ENCODE measurements around the gene TMEM176A. TPM values are rescaled to one million over a fixed set of nuclear protein-coding genes. Genes with fewer than 3 reads are reported as not detected.

TMEM176A gene
- total RNA-seq, 1 donor from 2014 or later = not detected

GRCh38 chr7:150788474-150789269, 11.9 kb upstream of the TMEM176A start:
- Mint-ChIP-seq H3K4me1 (ENCODE audit: low read depth) (no peaks in the 10 kb centered on the region), H3K36me3 (ENCODE audit: low read depth) (no peaks in the 10 kb centered on the region), H3K4me3 (ENCODE audit: unreplicated experiment) (no peak overlapping the region), H3K27me3 (ENCODE audit: low read depth) (peaks cover 34% of the 10 kb centered on the region), H3K27ac (ENCODE audit: unreplicated experiment) (no peak overlapping the region), H3K9me3 (ENCODE audit: low read depth) (no peaks in the 10 kb centered on the region)
- no peak for DNase-seq (ENCODE audit: low spot score)
- no peak for TF ChIP-seq CTCF (IDR thresholded peaks at IDR 0.05)

DNA sequence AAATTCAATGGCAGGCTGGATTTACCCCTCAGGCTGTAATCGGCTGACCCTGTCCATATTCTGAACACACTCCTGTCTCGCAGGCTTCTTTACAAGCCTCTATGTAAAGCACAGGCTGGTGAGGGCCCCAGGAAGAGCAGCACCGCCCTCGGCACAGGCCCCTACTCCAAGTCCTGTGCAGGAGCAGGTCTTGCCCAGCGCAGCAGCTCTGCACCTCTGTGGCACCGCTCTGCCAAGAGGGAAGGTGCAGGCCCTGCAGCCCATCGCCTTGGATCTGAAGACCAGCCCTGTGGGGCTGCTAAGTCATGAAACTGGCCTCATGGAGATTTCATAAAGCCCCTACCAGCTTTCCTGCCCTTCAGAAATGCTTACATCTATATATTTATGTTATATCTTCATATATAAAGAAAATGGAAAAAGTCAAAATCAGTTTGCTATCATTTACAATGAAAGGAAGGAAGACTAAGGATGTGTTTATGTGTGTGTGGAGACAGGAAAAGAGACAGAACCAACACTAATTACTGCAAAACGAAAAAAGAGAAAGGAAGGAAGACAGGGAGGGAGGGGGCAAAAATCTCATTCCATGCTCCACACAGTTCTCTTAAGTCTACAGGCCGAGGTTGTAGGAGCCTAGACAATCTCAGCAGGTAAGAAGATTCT, 10.0 kb upstream of the TMEM176A start:
- Mint-ChIP-seq H3K27ac (ENCODE audit: unreplicated experiment) (no peak overlapping the region), H3K9me3 (ENCODE audit: low read depth) (no peaks in the 10 kb centered on the region), H3K4me3 (ENCODE audit: unreplicated experiment) (no peak overlapping the region), H3K27me3 (ENCODE audit: low read depth) (peaks cover 23% of the 10 kb centered on the region), H3K36me3 (ENCODE audit: low read depth) (no peaks in the 10 kb centered on the region), H3K4me1 (ENCODE audit: low read depth) (no peaks in the 10 kb centered on the region)
- no peak for TF ChIP-seq CTCF (IDR thresholded peaks at IDR 0.05)
- DNase-seq (ENCODE audit: low spot score) = no peak

GRCh38 chr7:150791304-150791703, 9.3 kb upstream of the TMEM176A start:
- Mint-ChIP-seq H3K27me3 (ENCODE audit: low read depth) (peaks cover 21% of the 10 kb centered on the region), H3K27ac (ENCODE audit: unreplicated experiment) (no peak overlapping the region), H3K4me1 (ENCODE audit: low read depth) (no peaks in the 10 kb centered on the region), H3K4me3 (ENCODE audit: unreplicated experiment) (no peak overlapping the region), H3K9me3 (ENCODE audit: low read depth) (no peaks in the 10 kb centered on the region), H3K36me3 (ENCODE audit: low read depth) (no peaks in the 10 kb centered on the region)
- no peak for TF ChIP-seq CTCF (IDR thresholded peaks at IDR 0.05)
- DNase-seq (ENCODE audit: low spot score) = no peak

GRCh38 chr7:150791746-150792452, 8.7 kb upstream of the TMEM176A start:
- H3K4me3 Mint-ChIP-seq (ENCODE audit: unreplicated experiment) = no peak overlapping the region

More at GRCh38 chr7:150791746-150792452, 8.7 kb upstream of the TMEM176A start:
- Mint-ChIP-seq H3K9me3 (ENCODE audit: low read depth) (no peaks in the 10 kb centered on the region), H3K27me3 (ENCODE audit: low read depth) (peaks cover 22% of the 10 kb centered on the region), H3K4me1 (ENCODE audit: low read depth) (no peaks in the 10 kb centered on the region), H3K36me3 (ENCODE audit: low read depth) (no peaks in the 10 kb centered on the region), H3K27ac (ENCODE audit: unreplicated experiment) (no peak overlapping the region)
- TF ChIP-seq CTCF (IDR thresholded peaks at IDR 0.05) = no peak
- no peak for DNase-seq (ENCODE audit: low spot score)
